ENCODE data around the gene MAP2. TPM values are rescaled to one million over a fixed set of nuclear protein-coding genes. Genes with fewer than 3 reads are reported as not detected.

The MAP2 gene
- total and polyA plus RNA-seq, 7 experiments from 2014 or later = 0.38 to 0.89 (median 0.47) TPM; not detected in 3

- ChIA-PET POLR2A (no interaction called here), CTCF (no interaction called here)
- no peaks in the 10 kb centered on the region for H3K27me3 ChIP-seq (ENCODE audit: control insufficient read depth in 2 of 2, insufficient read depth in 2 of 2, low read length in 2 of 2)
- intact Hi-C loops (cut with micrococcal nuclease) = no loop called here
- DNase-seq (no peak), ATAC-seq (no peak)
- Mint-ChIP-seq H3K27me3 (peaks cover 0 to 3% (median 0%) of the 10 kb centered on the region in 5 donors), H3K9me3 (peaks cover 0 to 5% (median 0%) of the 10 kb centered on the region in 11 donors), H3K36me3 (no peaks in the 10 kb centered on the region), H3K27ac (no peak overlapping the region), H3K4me1 (no peaks in the 10 kb centered on the region), H3K4me3 (no peak overlapping the region)
- H3K4me3 ChIP-seq (ENCODE audit: low read length) = no peak overlapping the region
- no peaks in the 10 kb centered on the region for H3K4me1 ChIP-seq (ENCODE audit: control insufficient read depth in 2 of 2, insufficient read depth in 2 of 2, low read length in 2 of 2)
- H3K36me3 ChIP-seq (ENCODE audit: control insufficient read depth in 2 of 3, insufficient read depth in 3 of 3, low read length in 3 of 3) = no peaks in the 10 kb centered on the region
- H3K9me3 ChIP-seq (ENCODE audit: control insufficient read depth in 2 of 3, low read length in 3 of 3) = no peaks in the 10 kb centered on the region
- no peak overlapping the region for H3K27ac ChIP-seq (ENCODE audit: low read depth, low read length)
Observed at GRCh38 chr2:209734805-209735204, 311.0 kb downstream of the MAP2 start.

- no peak for DNase-seq
- H3K4me1 Mint-ChIP-seq = no peaks in the 10 kb centered on the region
- H3K27ac Mint-ChIP-seq = no peak overlapping the region
- H3K9me3 Mint-ChIP-seq = peaks cover 0 to 7% (median 0%) of the 10 kb centered on the region in 11 donors
- Histone ChIP-seq H3K4me3 (ENCODE audit: low read length) (no peak overlapping the region), H3K27ac (ENCODE audit: low read depth, low read length) (no peak overlapping the region), H3K36me3 (ENCODE audit: control insufficient read depth in 2 of 3, insufficient read depth in 3 of 3, low read length in 3 of 3) (no peaks in the 10 kb centered on the region), H3K4me1 (ENCODE audit: control insufficient read depth in 2 of 2, insufficient read depth in 2 of 2, low read length in 2 of 2) (no peaks in the 10 kb centered on the region), H3K9me3 (ENCODE audit: control insufficient read depth in 2 of 3, low read length in 3 of 3) (no peaks in the 10 kb centered on the region), H3K27me3 (ENCODE audit: control insufficient read depth in 2 of 2, insufficient read depth in 2 of 2, low read length in 2 of 2) (no peaks in the 10 kb centered on the region)
- ChIA-PET POLR2A (no interaction called here), CTCF (no interaction called here)
- no peak for ATAC-seq
- intact Hi-C loops (cut with micrococcal nuclease) = no loop called here
- no peak overlapping the region for H3K4me3 Mint-ChIP-seq
- H3K27me3 Mint-ChIP-seq = peaks cover 0 to 3% (median 0%) of the 10 kb centered on the region in 5 donors
- no peaks in the 10 kb centered on the region for H3K36me3 Mint-ChIP-seq
Observed at GRCh38 chr2:209741953-209742352, 318.1 kb downstream of the MAP2 start.

GRCh38 chr2:209753020-209753419, 329.2 kb downstream of the MAP2 start:
- ATAC-seq (no peak), DNase-seq (no peak)
- H3K4me3 ChIP-seq (ENCODE audit: low read length) = no peak overlapping the region
- Mint-ChIP-seq H3K36me3 (no peaks in the 10 kb centered on the region), H3K4me1 (no peaks in the 10 kb centered on the region), H3K27ac (no peak overlapping the region), H3K27me3 (peaks cover 0 to 14% (median 0%) of the 10 kb centered on the region in 5 donors), H3K9me3 (peaks cover 0 to 7% (median 0%) of the 10 kb centered on the region in 11 donors), H3K4me3 (no peak overlapping the region)
- ChIA-PET POLR2A (no interaction called here), CTCF (no interaction called here)
- H3K36me3 ChIP-seq (ENCODE audit: control insufficient read depth in 2 of 3, insufficient read depth in 3 of 3, low read length in 3 of 3) = no peaks in the 10 kb centered on the region
- H3K27ac ChIP-seq (ENCODE audit: low read depth, low read length) = no peak overlapping the region
- intact Hi-C loops (cut with micrococcal nuclease) = no loop called here
- no peaks in the 10 kb centered on the region for H3K9me3 ChIP-seq (ENCODE audit: control insufficient read depth in 2 of 3, low read length in 3 of 3)
- H3K4me1 ChIP-seq (ENCODE audit: control insufficient read depth in 2 of 2, insufficient read depth in 2 of 2, low read length in 2 of 2) = no peaks in the 10 kb centered on the region
- H3K27me3 ChIP-seq (ENCODE audit: control insufficient read depth in 2 of 2, insufficient read depth in 2 of 2, low read length in 2 of 2) = no peaks in the 10 kb centered on the region

- Histone ChIP-seq H3K4me3 (ENCODE audit: low read length) (no peak overlapping the region), H3K27me3 (ENCODE audit: control insufficient read depth in 2 of 2, insufficient read depth in 2 of 2, low read length in 2 of 2) (no peaks in the 10 kb centered on the region), H3K36me3 (ENCODE audit: control insufficient read depth in 2 of 3, insufficient read depth in 3 of 3, low read length in 3 of 3) (no peaks in the 10 kb centered on the region), H3K4me1 (ENCODE audit: control insufficient read depth in 2 of 2, insufficient read depth in 2 of 2, low read length in 2 of 2) (no peaks in the 10 kb centered on the region), H3K9me3 (ENCODE audit: control insufficient read depth in 2 of 3, low read length in 3 of 3) (no peaks in the 10 kb centered on the region), H3K27ac (ENCODE audit: low read depth, low read length) (no peak overlapping the region)
- no peaks in the 10 kb centered on the region for H3K36me3 Mint-ChIP-seq
- H3K4me3 Mint-ChIP-seq = no peak overlapping the region
- H3K27me3 Mint-ChIP-seq = peaks cover 0 to 14% (median 0%) of the 10 kb centered on the region in 5 donors
- intact Hi-C loops (cut with micrococcal nuclease) = no loop called here
- ATAC-seq = no peak
- DNase-seq = no peak
- no peak overlapping the region for H3K27ac Mint-ChIP-seq
- POLR2A ChIA-PET = no interaction called here
- peaks cover 0 to 16% (median 0%) of the 10 kb centered on the region in 11 donors for H3K9me3 Mint-ChIP-seq
- CTCF ChIA-PET = no interaction called here
- no peaks in the 10 kb centered on the region for H3K4me1 Mint-ChIP-seq
Observed at GRCh38 chr2:209757163-209757562, 333.3 kb downstream of the MAP2 start.

- Histone ChIP-seq H3K27me3 (ENCODE audit: control insufficient read depth in 2 of 2, insufficient read depth in 2 of 2, low read length in 2 of 2) (no peaks in the 10 kb centered on the region), H3K27ac (ENCODE audit: low read depth, low read length) (no peak overlapping the region), H3K36me3 (ENCODE audit: control insufficient read depth in 2 of 3, insufficient read depth in 3 of 3, low read length in 3 of 3) (no peaks in the 10 kb centered on the region), H3K4me3 (ENCODE audit: low read length) (no peak overlapping the region), H3K4me1 (ENCODE audit: control insufficient read depth in 2 of 2, insufficient read depth in 2 of 2, low read length in 2 of 2) (no peaks in the 10 kb centered on the region), H3K9me3 (ENCODE audit: control insufficient read depth in 2 of 3, low read length in 3 of 3) (no peaks in the 10 kb centered on the region)
- H3K36me3 Mint-ChIP-seq = no peaks in the 10 kb centered on the region
- ATAC-seq (no peak), DNase-seq (no peak)
- H3K27ac Mint-ChIP-seq = no peak overlapping the region
- CTCF ChIA-PET = no interaction called here
- intact Hi-C loops (cut with micrococcal nuclease) = no loop called here
- peaks cover 0 to 1% (median 0%) of the 10 kb centered on the region in 5 donors for H3K27me3 Mint-ChIP-seq
- peaks cover 0 to 16% (median 2%) of the 10 kb centered on the region in 11 donors for H3K9me3 Mint-ChIP-seq
- H3K4me3 Mint-ChIP-seq = no peak overlapping the region
- POLR2A ChIA-PET = no interaction called here
- H3K4me1 Mint-ChIP-seq = no peaks in the 10 kb centered on the region
Observed at GRCh38 chr2:209761566-209761965, 337.7 kb downstream of the MAP2 start.

- Mint-ChIP-seq H3K4me3 (no peak overlapping the region), H3K27me3 (peaks cover 0 to under 1% (median 0%) of the 10 kb centered on the region in 5 donors), H3K9me3 (peaks cover 0 to 15% (median 2%) of the 10 kb centered on the region in 11 donors), H3K27ac (no peak overlapping the region), H3K36me3 (no peaks in the 10 kb centered on the region), H3K4me1 (no peaks in the 10 kb centered on the region)
- POLR2A ChIA-PET = no interaction called here
- Histone ChIP-seq H3K4me3 (ENCODE audit: low read length) (no peak overlapping the region), H3K4me1 (ENCODE audit: control insufficient read depth in 2 of 2, insufficient read depth in 2 of 2, low read length in 2 of 2) (no peaks in the 10 kb centered on the region), H3K27ac (ENCODE audit: low read depth, low read length) (no peak overlapping the region), H3K36me3 (ENCODE audit: control insufficient read depth in 2 of 3, insufficient read depth in 3 of 3, low read length in 3 of 3) (no peaks in the 10 kb centered on the region), H3K27me3 (ENCODE audit: control insufficient read depth in 2 of 2, insufficient read depth in 2 of 2, low read length in 2 of 2) (no peaks in the 10 kb centered on the region), H3K9me3 (ENCODE audit: control insufficient read depth in 2 of 3, low read length in 3 of 3) (no peaks in the 10 kb centered on the region)
- intact Hi-C loops (cut with micrococcal nuclease) = no loop called here
- CTCF ChIA-PET = no interaction called here
- ATAC-seq (no peak), DNase-seq (no peak)
Observed at GRCh38 chr2:209762563-209762962, 338.7 kb downstream of the MAP2 start.

- intact Hi-C loops (cut with micrococcal nuclease) = no loop called here
- Histone ChIP-seq H3K27ac (ENCODE audit: low read depth, low read length) (no peak overlapping the region), H3K4me3 (ENCODE audit: low read length) (no peak overlapping the region), H3K36me3 (ENCODE audit: control insufficient read depth in 2 of 3, insufficient read depth in 3 of 3, low read length in 3 of 3) (no peaks in the 10 kb centered on the region), H3K27me3 (ENCODE audit: control insufficient read depth in 2 of 2, insufficient read depth in 2 of 2, low read length in 2 of 2) (no peaks in the 10 kb centered on the region), H3K4me1 (ENCODE audit: control insufficient read depth in 2 of 2, insufficient read depth in 2 of 2, low read length in 2 of 2) (no peaks in the 10 kb centered on the region), H3K9me3 (ENCODE audit: control insufficient read depth in 2 of 3, low read length in 3 of 3) (no peaks in the 10 kb centered on the region)
- Mint-ChIP-seq H3K4me1 (no peaks in the 10 kb centered on the region), H3K9me3 (peaks cover 0 to 14% (median 2%) of the 10 kb centered on the region in 11 donors), H3K4me3 (no peak overlapping the region), H3K27me3 (peaks cover 0 to 5% (median 0%) of the 10 kb centered on the region in 5 donors), H3K36me3 (no peaks in the 10 kb centered on the region), H3K27ac (no peak overlapping the region)
- ChIA-PET CTCF (no interaction called here), POLR2A (no interaction called here)
- no peak for DNase-seq
- ATAC-seq = no peak
Observed at GRCh38 chr2:209763106-209763505, 339.3 kb downstream of the MAP2 start.
